Epithelial cell of esophagus (primary cell): ENCODE data around the gene CFAP97.

Experiments used
- DNase-seq: peaks from one replicate; pipeline ENCODE4 v3.0.0; 2010; ENCODE audit warnings: low read depth
- H3K4me3 ChIP-seq: 2 replicates; pipeline ENCODE4 v1.5.1; 2011; ENCODE audit warnings: mild to moderate bottlenecking, low read length, control low read depth
- CTCF ChIP-seq: IDR thresholded peaks from 2 replicates; pipeline ENCODE4 v1.5.1; 2011; ENCODE audit warnings: low read depth, mild to moderate bottlenecking, low read length, control low read depth, inconsistent platforms; ENCODE audit not compliant: insufficient read depth; ENCODE audit errors: missing control alignments

Gene CFAP97

GRCh38 chr4:185189606-185190305 lies 14.0 kb downstream of the CFAP97 start:
- H3K4me3 ChIP-seq = no peak overlapping the region
- DNase-seq = no peak
- no peak for TF ChIP-seq CTCF

GRCh38 chr4:185186769-185187168 lies 17.0 kb downstream of the CFAP97 start:
- no peak overlapping the region for H3K4me3 ChIP-seq
- DNase-seq = no peak
- TF ChIP-seq CTCF = no peak

GRCh38 chr4:185183622-185184281 lies 20.0 kb downstream of the CFAP97 start:
- peak; percentile 91 for DNase-seq
- no peak overlapping the region for H3K4me3 ChIP-seq
- TF ChIP-seq CTCF = peak; percentile 84

- no peak for DNase-seq
- no peak for TF ChIP-seq CTCF
- H3K4me3 ChIP-seq = no peak overlapping the region
Measured at GRCh38 chr4:185182239-185182638, 21.6 kb downstream of the CFAP97 start.

- DNase-seq = no peak
- TF ChIP-seq CTCF = no peak
- H3K4me3 ChIP-seq = no peak overlapping the region
Measured at GRCh38 chr4:185179488-185179887, 24.3 kb downstream of the CFAP97 start.

GRCh38 chr4:185171373-185172071 lies 32.3 kb downstream of the CFAP97 start:
- no peak for TF ChIP-seq CTCF
- DNase-seq = no peak
- H3K4me3 ChIP-seq = no peak overlapping the region
